ENCODE data around the gene HMGN5. TPM values are rescaled to one million over a fixed set of nuclear protein-coding genes. Genes with fewer than 3 reads are reported as not detected.

The HMGN5 gene
- total and polyA plus RNA-seq, 4 donors = 5.3 to 12.0 (median 5.8) TPM

DNA sequence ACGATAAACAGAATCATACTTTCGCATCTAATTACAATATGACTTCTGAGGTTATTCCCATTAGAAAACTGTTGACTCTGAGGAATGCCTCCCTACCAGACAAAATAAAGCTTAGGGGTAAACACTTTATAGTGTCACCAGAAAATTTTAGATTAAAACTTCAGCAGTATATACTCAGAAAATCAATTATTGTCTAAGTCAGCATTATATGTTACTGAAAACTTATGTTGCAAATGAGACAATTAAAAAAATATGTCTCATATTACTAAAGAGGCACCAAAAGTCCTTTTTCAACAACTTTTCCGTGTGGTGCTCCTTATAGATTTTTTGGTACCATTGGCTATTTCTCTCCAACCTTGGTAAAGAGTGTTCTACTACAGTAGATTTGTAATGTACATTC lies 91.4 kb downstream of the HMGN5 start:
- no peak for ATAC-seq (ENCODE audit: insufficient read depth, low FRiP score)
- Histone ChIP-seq H3K9me3 (ENCODE audit: control insufficient read depth in 4 of 4, insufficient read depth in 3 of 4, low read length in 3 of 4) (peaks cover 0 to 15% (median 3%) of the 10 kb centered on the region in 4 donors), H3K36me3 (ENCODE audit: control insufficient read depth in 4 of 4, insufficient read depth in 4 of 4, low read length in 4 of 4) (no peaks in the 10 kb centered on the region), H3K27ac (ENCODE audit: low read depth in 1 of 2, low read length in 1 of 2) (no peak overlapping the region), H3K27me3 (ENCODE audit: control insufficient read depth in 3 of 3, insufficient read depth in 3 of 3, low read length in 2 of 3) (no peaks in the 10 kb centered on the region), H3K4me1 (ENCODE audit: control insufficient read depth in 5 of 5, insufficient read depth in 5 of 5, low read length in 5 of 5) (no peaks in the 10 kb centered on the region), H3K9ac (ENCODE audit: insufficient read depth in 1 of 2, low read length in 2 of 2) (no peak overlapping the region), H3K4me3 (no peak overlapping the region)
- 77 to 96% methylated on average over 3 of the region's 3 CpGs for WGBS, 2 donors
- TF ChIP-seq, protein P1, sequence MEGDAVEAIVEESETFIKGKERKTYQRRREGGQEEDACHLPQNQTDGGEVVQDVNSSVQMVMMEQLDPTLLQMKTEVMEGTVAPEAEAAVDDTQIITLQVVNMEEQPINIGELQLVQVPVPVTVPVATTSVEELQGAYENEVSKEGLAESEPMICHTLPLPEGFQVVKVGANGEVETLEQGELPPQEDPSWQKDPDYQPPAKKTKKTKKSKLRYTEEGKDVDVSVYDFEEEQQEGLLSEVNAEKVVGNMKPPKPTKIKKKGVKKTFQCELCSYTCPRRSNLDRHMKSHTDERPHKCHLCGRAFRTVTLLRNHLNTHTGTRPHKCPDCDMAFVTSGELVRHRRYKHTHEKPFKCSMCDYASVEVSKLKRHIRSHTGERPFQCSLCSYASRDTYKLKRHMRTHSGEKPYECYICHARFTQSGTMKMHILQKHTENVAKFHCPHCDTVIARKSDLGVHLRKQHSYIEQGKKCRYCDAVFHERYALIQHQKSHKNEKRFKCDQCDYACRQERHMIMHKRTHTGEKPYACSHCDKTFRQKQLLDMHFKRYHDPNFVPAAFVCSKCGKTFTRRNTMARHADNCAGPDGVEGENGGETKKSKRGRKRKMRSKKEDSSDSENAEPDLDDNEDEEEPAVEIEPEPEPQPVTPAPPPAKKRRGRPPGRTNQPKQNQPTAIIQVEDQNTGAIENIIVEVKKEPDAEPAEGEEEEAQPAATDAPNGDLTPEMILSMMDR (IDR thresholded peaks at IDR 0.05; ENCODE audit: control extremely low read depth, extremely low read depth) = no peak
- DNase-seq = no peak

DNA sequence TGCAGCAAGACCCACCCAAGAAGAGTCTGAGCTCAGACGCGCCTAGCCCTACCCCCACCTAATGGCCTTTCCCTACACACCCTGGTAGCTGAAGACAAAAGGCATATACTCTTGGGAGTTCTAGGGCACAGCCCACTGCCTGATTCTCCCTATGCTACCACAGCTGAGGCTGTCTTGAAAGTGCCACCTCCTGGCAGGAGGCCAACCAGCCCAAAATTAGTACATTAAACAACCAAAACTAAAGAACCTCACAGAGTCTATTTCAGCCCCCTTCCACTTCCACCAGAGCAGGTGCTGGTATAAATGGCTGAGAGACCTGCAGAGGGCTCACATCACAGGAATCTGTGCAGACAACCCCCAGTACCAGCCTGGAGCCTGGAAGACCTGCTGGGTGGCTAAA lies 119.1 kb downstream of the HMGN5 start:
- no peaks in the 10 kb centered on the region for H3K4me1 ChIP-seq (ENCODE audit: control insufficient read depth in 5 of 5, insufficient read depth in 5 of 5, low read length in 5 of 5)
- no peak overlapping the region for H3K4me3 ChIP-seq
- TF ChIP-seq, protein P1 (IDR thresholded peaks at IDR 0.05; ENCODE audit: control extremely low read depth, extremely low read depth) = no peak
- H3K9ac ChIP-seq (ENCODE audit: insufficient read depth in 1 of 2, low read length in 2 of 2) = no peak overlapping the region
- no peak for DNase-seq
- no peaks in the 10 kb centered on the region for H3K36me3 ChIP-seq (ENCODE audit: control insufficient read depth in 4 of 4, insufficient read depth in 4 of 4, low read length in 4 of 4)
- peaks cover 0 to 9% (median 2%) of the 10 kb centered on the region in 4 donors for H3K9me3 ChIP-seq (ENCODE audit: control insufficient read depth in 4 of 4, insufficient read depth in 3 of 4, low read length in 3 of 4)
- ATAC-seq (ENCODE audit: insufficient read depth, low FRiP score) = no peak
- H3K27me3 ChIP-seq (ENCODE audit: control insufficient read depth in 3 of 3, insufficient read depth in 3 of 3, low read length in 2 of 3) = no peaks in the 10 kb centered on the region
- no peak overlapping the region for H3K27ac ChIP-seq (ENCODE audit: low read depth in 1 of 2, low read length in 1 of 2)
- WGBS, 2 donors = 94% methylated on average over 2 of the region's 2 CpGs

Other genes with a start within 250 kb of the HMGN5 start
- 100 to 1,000 TPM in 1 of 2 donors, 10 to 100 TPM in 1; 95.5 to 196 TPM for gene SH3BGRL, start 189 bp upstream of the HMGN5 start, total RNA-seq
- gene SH3BGRL, start 189 bp upstream of the HMGN5 start, polyA plus RNA-seq = 10 to 100 TPM; 73.1 to 90.3 TPM

Data from lung (tissue), 12 donors.